Right kidney (tissue), 1 donor: ENCODE results near the gene ARL5A.
"Not testable (repeated sequence)": the region's sequence is repeated elsewhere in the genome, so short reads cannot be mapped to it uniquely, and the experiment has no call there.

ENCODE experiments used
- DNase-seq: peaks from one replicate; pipeline ENCODE4 v3.0.0-alpha.2; 2016

The ARL5A gene

GRCh38 chr2:151799886-151800292, 28.3 kb downstream of the ARL5A start:
- DNase-seq = no peak

GRCh38 chr2:151796774-151797173, 31.4 kb downstream of the ARL5A start:
- no peak for DNase-seq

- no peak for DNase-seq
These were observed 32.5 kb downstream of the ARL5A start for GRCh38 chr2:151795646-151796240.

GRCh38 chr2:151794422-151794821, 33.8 kb downstream of the ARL5A start:
- not testable (repeated sequence) for DNase-seq

GRCh38 chr2:151793123-151793522, 35.1 kb downstream of the ARL5A start:
- DNase-seq = no peak

GRCh38 chr2:151792589-151792988, 35.6 kb downstream of the ARL5A start:
- DNase-seq = no peak

GRCh38 chr2:151791545-151791944, 36.7 kb downstream of the ARL5A start:
- DNase-seq = no peak

GRCh38 chr2:151790689-151791088, 37.5 kb downstream of the ARL5A start:
- no peak for DNase-seq

GRCh38 chr2:151789055-151789834, 39.0 kb downstream of the ARL5A start:
- no peak for DNase-seq

- no peak for DNase-seq
These were observed 41.7 kb downstream of the ARL5A start for GRCh38 chr2:151786483-151786882.

GRCh38 chr2:151786077-151786476, 42.1 kb downstream of the ARL5A start:
- DNase-seq = no peak

- no peak for DNase-seq
These were observed 45.1 kb downstream of the ARL5A start for GRCh38 chr2:151783133-151783520.

- no peak for DNase-seq
These were observed 45.7 kb downstream of the ARL5A start for GRCh38 chr2:151782378-151783132.

- no peak for DNase-seq
These were observed 46.6 kb downstream of the ARL5A start for GRCh38 chr2:151781642-151782041.

- no peak for DNase-seq
These were observed 47.3 kb downstream of the ARL5A start for GRCh38 chr2:151780938-151781337.

- DNase-seq = no peak
These were observed 50.3 kb downstream of the ARL5A start for GRCh38 chr2:151777935-151778334.

GRCh38 chr2:151777487-151777886, 50.7 kb downstream of the ARL5A start:
- DNase-seq = no peak

GRCh38 chr2:151776367-151776766, 51.9 kb downstream of the ARL5A start:
- no peak for DNase-seq

GRCh38 chr2:151775057-151775740, 53.0 kb downstream of the ARL5A start:
- DNase-seq = no peak

GRCh38 chr2:151774506-151774905, 53.7 kb downstream of the ARL5A start:
- no peak for DNase-seq

- no peak for DNase-seq
These were observed 56.4 kb downstream of the ARL5A start for GRCh38 chr2:151771599-151772358.

- no peak for DNase-seq
These were observed 57.2 kb downstream of the ARL5A start for GRCh38 chr2:151770995-151771394.
